ENCODE measurements around the gene FARP1. TPM values are rescaled to one million over a fixed set of nuclear protein-coding genes. Genes with fewer than 3 reads are reported as not detected.

FARP1 gene
- polyA plus RNA-seq, 4 donors: 0.89 to 23.4 (median 6.2) TPM

DNA sequence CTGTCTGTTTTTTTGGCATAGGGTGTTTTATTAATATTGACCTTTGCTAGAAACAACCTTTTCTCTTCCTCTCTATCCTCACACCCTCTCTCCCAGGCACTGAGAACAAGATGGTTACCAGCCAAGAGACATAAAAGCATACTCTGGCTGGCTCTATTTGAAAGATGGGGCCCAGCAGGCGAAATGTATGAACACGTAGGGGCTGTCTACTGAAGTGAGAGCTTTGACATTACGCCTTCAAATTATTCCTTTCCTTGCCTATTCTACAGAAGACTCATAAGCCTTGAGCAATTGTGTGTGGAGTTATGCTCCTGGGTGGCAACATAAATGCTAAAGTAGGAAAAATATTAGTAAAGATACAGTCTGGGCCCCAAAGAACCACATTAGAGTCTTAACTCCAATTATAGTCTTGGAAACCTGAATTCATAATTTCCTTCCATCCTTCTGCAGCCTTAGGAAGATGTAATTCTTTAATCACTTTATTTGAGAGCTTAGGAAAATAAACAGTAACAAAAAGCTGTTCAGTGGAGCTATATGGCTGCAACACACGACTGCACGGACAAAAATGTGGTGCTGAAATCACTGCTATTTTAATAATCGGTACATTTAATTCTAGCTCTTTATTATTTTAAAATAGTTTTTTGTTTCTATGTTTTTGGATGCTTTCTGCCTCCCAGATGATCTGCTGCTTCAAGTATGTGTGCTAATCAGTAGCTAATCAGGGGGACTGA, 156.5 kb downstream of the FARP1 start:
- no peaks in the 10 kb centered on the region for H3K9me3 ChIP-seq (ENCODE audit: control insufficient read depth in 2 of 2, insufficient read depth in 1 of 2, low read depth in 1 of 2, low read length in 1 of 2)
- H3K36me3 ChIP-seq (ENCODE audit: control insufficient read depth in 3 of 3, insufficient read depth in 2 of 3, low read depth in 1 of 3, low read length in 3 of 3): no peaks in the 10 kb centered on the region
- FAIRE-seq: no peak
- DNase-seq: no peak
- 77 to 86% (median 85%) methylated on average over 6 of the region's 6 CpGs for WGBS, 3 donors
- no peak overlapping the region for H3K4me3 ChIP-seq (ENCODE audit: low read depth in 1 of 3, low read length in 3 of 3)
- no peaks in the 10 kb centered on the region for H3K27me3 ChIP-seq (ENCODE audit: control insufficient read depth in 3 of 3, insufficient read depth in 3 of 3, low read length in 3 of 3)
- no peak overlapping the region for H3K27ac ChIP-seq (ENCODE audit: low read depth in 1 of 3, low read length in 2 of 3)
- H3K4me1 ChIP-seq (ENCODE audit: control insufficient read depth in 3 of 3, insufficient read depth in 2 of 3, low read depth in 1 of 3, low read length in 2 of 3): peaks cover 0 to 7% (median 4%) of the 10 kb centered on the region in 3 donors

GRCh38 chr13:98299966-98300350, 157.1 kb downstream of the FARP1 start:
- H3K4me3 ChIP-seq (ENCODE audit: low read depth in 1 of 3, low read length in 3 of 3): no peak overlapping the region
- peak overlapping the region in 1 of 3 donors; percentile 4 for H3K27ac ChIP-seq (ENCODE audit: low read depth in 1 of 3, low read length in 2 of 3)
- no peaks in the 10 kb centered on the region for H3K9me3 ChIP-seq (ENCODE audit: control insufficient read depth in 2 of 2, insufficient read depth in 1 of 2, low read depth in 1 of 2, low read length in 1 of 2)
- 56 to 85% (median 81%) methylated on average over 7 of the region's 7 CpGs for WGBS, 3 donors
- peaks cover 0 to 7% (median 4%) of the 10 kb centered on the region in 3 donors for H3K4me1 ChIP-seq (ENCODE audit: control insufficient read depth in 3 of 3, insufficient read depth in 2 of 3, low read depth in 1 of 3, low read length in 2 of 3)
- no peaks in the 10 kb centered on the region for H3K27me3 ChIP-seq (ENCODE audit: control insufficient read depth in 3 of 3, insufficient read depth in 3 of 3, low read length in 3 of 3)
- H3K36me3 ChIP-seq (ENCODE audit: control insufficient read depth in 3 of 3, insufficient read depth in 2 of 3, low read depth in 1 of 3, low read length in 3 of 3): no peaks in the 10 kb centered on the region
- FAIRE-seq: no peak
- no peak for DNase-seq

DNA sequence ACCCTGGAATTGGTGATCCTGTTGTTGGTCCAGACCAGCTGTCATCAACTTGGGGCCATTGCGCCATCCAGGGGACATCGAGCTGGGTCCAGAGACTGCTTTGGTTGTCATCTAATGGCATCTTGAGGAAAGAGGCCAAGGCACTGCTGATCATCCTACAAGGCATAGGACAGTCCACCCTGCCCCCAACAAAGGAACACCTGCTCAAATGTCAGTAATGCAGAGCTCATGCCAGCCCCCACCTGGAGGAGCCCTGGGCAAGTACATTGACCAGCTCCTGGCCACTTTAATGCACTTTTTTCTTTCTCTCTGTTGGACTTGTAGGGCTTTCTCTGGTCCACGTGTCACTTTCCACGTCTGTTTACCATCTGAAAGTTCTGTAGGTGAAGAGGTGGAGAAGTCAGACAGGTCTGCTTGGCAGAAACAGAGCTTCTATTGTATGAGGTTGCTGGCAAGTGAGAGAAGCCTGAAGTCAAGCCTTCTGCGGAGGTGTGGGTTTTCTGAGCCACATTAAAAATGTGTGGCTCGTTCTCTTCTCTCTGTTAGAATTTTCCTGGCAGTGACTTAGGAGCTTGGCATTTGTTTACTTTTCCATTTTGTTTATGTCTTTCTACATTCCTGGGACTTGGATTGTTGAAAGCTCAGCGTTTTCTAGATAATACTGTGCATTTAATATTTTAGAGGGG, 158.2 kb downstream of the FARP1 start:
- 27 to 45% (median 29%) methylated on average over 7 of the region's 7 CpGs for WGBS, 3 donors
- DNase-seq (no peak), FAIRE-seq (no peak)
- peak overlapping the region in 2 of 3 donors; percentile 36 to 39 for H3K27ac ChIP-seq (ENCODE audit: low read depth in 1 of 3, low read length in 2 of 3)
- no peaks in the 10 kb centered on the region for H3K27me3 ChIP-seq (ENCODE audit: control insufficient read depth in 3 of 3, insufficient read depth in 3 of 3, low read length in 3 of 3)
- no peaks in the 10 kb centered on the region for H3K9me3 ChIP-seq (ENCODE audit: control insufficient read depth in 2 of 2, insufficient read depth in 1 of 2, low read depth in 1 of 2, low read length in 1 of 2)
- peaks cover 0 to 4% (median 4%) of the 10 kb centered on the region in 3 donors for H3K4me1 ChIP-seq (ENCODE audit: control insufficient read depth in 3 of 3, insufficient read depth in 2 of 3, low read depth in 1 of 3, low read length in 2 of 3)
- no peak overlapping the region for H3K4me3 ChIP-seq (ENCODE audit: low read depth in 1 of 3, low read length in 3 of 3)
- no peaks in the 10 kb centered on the region for H3K36me3 ChIP-seq (ENCODE audit: control insufficient read depth in 3 of 3, insufficient read depth in 2 of 3, low read depth in 1 of 3, low read length in 3 of 3)

DNA sequence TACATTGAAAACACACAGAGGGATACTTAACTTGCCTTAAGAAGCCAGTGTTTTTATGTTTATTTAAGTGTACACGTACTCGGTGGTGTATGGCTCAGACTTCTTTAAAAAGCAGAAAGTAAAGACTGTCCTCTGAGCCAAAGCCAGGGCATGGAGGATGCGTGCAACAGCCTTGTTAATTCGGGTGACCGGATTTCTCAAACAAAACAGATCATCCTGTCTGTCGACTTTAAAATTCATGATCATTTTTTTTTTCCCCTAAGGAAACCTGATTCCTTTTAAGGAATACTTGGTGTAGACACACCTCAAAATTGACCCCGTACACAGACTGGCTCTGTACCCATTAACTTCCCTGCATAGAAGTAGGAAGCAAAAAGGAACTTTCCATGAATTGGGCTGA, 158.8 kb downstream of the FARP1 start:
- FAIRE-seq (no peak), DNase-seq (no peak)
- WGBS, 3 donors: 54 to 66% (median 60%) methylated on average over 7 of the region's 7 CpGs
- no peaks in the 10 kb centered on the region for H3K36me3 ChIP-seq (ENCODE audit: control insufficient read depth in 3 of 3, insufficient read depth in 2 of 3, low read depth in 1 of 3, low read length in 3 of 3)
- peaks cover 0 to 4% (median 4%) of the 10 kb centered on the region in 3 donors for H3K4me1 ChIP-seq (ENCODE audit: control insufficient read depth in 3 of 3, insufficient read depth in 2 of 3, low read depth in 1 of 3, low read length in 2 of 3)
- H3K27ac ChIP-seq (ENCODE audit: low read depth in 1 of 3, low read length in 2 of 3): peak overlapping the region in 2 of 3 donors; percentile 30 to 39
- H3K27me3 ChIP-seq (ENCODE audit: control insufficient read depth in 3 of 3, insufficient read depth in 3 of 3, low read length in 3 of 3): no peaks in the 10 kb centered on the region
- H3K9me3 ChIP-seq (ENCODE audit: control insufficient read depth in 2 of 2, insufficient read depth in 1 of 2, low read depth in 1 of 2, low read length in 1 of 2): no peaks in the 10 kb centered on the region
- H3K4me3 ChIP-seq (ENCODE audit: low read depth in 1 of 3, low read length in 3 of 3): no peak overlapping the region

DNA sequence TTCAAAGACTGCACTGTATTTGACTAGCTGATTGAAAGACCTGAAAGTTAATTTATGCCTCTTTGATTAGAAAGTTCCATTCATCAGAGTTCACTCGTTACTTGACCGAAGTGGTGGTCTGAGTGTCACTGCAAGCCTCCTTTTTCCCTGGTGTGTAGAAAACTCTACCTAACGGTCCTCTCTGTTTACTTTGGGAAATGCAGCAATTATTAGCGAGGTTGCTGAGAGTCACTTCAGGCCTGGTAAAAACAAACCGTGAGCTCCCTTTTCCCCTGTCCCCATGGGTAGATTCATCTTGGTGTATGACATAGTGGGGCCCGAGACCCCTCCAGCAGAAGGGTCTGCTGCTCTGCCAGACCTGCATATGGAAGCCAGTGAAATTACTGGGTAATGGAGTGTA, 161.0 kb downstream of the FARP1 start:
- 79 to 86% (median 83%) methylated on average over 6 of the region's 6 CpGs for WGBS, 3 donors
- H3K27ac ChIP-seq (ENCODE audit: low read depth in 1 of 3, low read length in 2 of 3): no peak overlapping the region
- peaks cover 2 to 16% (median 9%) of the 10 kb centered on the region in 3 donors for H3K4me1 ChIP-seq (ENCODE audit: control insufficient read depth in 3 of 3, insufficient read depth in 2 of 3, low read depth in 1 of 3, low read length in 2 of 3)

DNA sequence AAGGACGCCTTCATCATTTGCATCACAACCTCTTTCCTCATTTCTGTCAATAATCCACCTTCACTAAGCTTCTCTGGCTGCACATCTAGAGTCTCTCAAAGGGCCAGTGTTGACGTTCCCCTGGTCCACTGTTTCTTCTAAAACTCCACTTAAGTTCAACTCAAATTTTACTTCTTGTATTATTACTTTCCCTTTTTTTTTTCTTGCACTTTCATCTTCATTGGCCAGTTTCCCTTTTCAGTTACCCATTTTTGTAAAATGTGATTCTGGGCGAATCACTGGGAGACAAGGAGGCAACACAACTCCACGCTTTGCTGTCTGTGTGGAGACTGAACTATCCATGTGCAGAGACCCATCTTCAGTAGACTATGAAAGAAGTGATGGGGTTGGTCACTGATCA, 162.8 kb downstream of the FARP1 start:
- 82 to 92% (median 90%) methylated on average over 4 of the region's 4 CpGs for WGBS, 3 donors
- no peak overlapping the region for H3K27ac ChIP-seq (ENCODE audit: low read depth in 1 of 3, low read length in 2 of 3)
- DNase-seq: no peak
- H3K27me3 ChIP-seq (ENCODE audit: control insufficient read depth in 3 of 3, insufficient read depth in 3 of 3, low read length in 3 of 3): no peaks in the 10 kb centered on the region
- no peak overlapping the region for H3K4me3 ChIP-seq (ENCODE audit: low read depth in 1 of 3, low read length in 3 of 3)
- no peaks in the 10 kb centered on the region for H3K36me3 ChIP-seq (ENCODE audit: control insufficient read depth in 3 of 3, insufficient read depth in 2 of 3, low read depth in 1 of 3, low read length in 3 of 3)
- H3K9me3 ChIP-seq (ENCODE audit: control insufficient read depth in 2 of 2, insufficient read depth in 1 of 2, low read depth in 1 of 2, low read length in 1 of 2): no peaks in the 10 kb centered on the region
- FAIRE-seq: no peak
- H3K4me1 ChIP-seq (ENCODE audit: control insufficient read depth in 3 of 3, insufficient read depth in 2 of 3, low read depth in 1 of 3, low read length in 2 of 3): peaks cover 2 to 16% (median 5%) of the 10 kb centered on the region in 3 donors

More for the DNA sequence above, 161.0 kb downstream of the FARP1 start:
- DNase-seq (no peak), FAIRE-seq (no peak)
- Histone ChIP-seq H3K36me3 (ENCODE audit: control insufficient read depth in 3 of 3, insufficient read depth in 2 of 3, low read depth in 1 of 3, low read length in 3 of 3) (no peaks in the 10 kb centered on the region), H3K4me3 (ENCODE audit: low read depth in 1 of 3, low read length in 3 of 3) (no peak overlapping the region), H3K27me3 (ENCODE audit: control insufficient read depth in 3 of 3, insufficient read depth in 3 of 3, low read length in 3 of 3) (no peaks in the 10 kb centered on the region), H3K9me3 (ENCODE audit: control insufficient read depth in 2 of 2, insufficient read depth in 1 of 2, low read depth in 1 of 2, low read length in 1 of 2) (no peaks in the 10 kb centered on the region)

GRCh38 chr13:98307463-98308085, 164.7 kb downstream of the FARP1 start:
- Histone ChIP-seq H3K27ac (ENCODE audit: low read depth in 1 of 3, low read length in 2 of 3) (peak overlapping the region in 2 of 3 donors; percentile 49 to 63), H3K4me1 (ENCODE audit: control insufficient read depth in 3 of 3, insufficient read depth in 2 of 3, low read depth in 1 of 3, low read length in 2 of 3) (peaks cover 4 to 22% (median 9%) of the 10 kb centered on the region in 3 donors), H3K36me3 (ENCODE audit: control insufficient read depth in 3 of 3, insufficient read depth in 2 of 3, low read depth in 1 of 3, low read length in 3 of 3) (no peaks in the 10 kb centered on the region), H3K4me3 (ENCODE audit: low read depth in 1 of 3, low read length in 3 of 3) (no peak overlapping the region), H3K9me3 (ENCODE audit: control insufficient read depth in 2 of 2, insufficient read depth in 1 of 2, low read depth in 1 of 2, low read length in 1 of 2) (no peaks in the 10 kb centered on the region), H3K27me3 (ENCODE audit: control insufficient read depth in 3 of 3, insufficient read depth in 3 of 3, low read length in 3 of 3) (no peaks in the 10 kb centered on the region)
- FAIRE-seq (no peak), DNase-seq (peak; percentile 24 to 59)
- WGBS, 3 donors: 25 to 37% (median 34%) methylated on average over 16 of the region's 16 CpGs

DNA sequence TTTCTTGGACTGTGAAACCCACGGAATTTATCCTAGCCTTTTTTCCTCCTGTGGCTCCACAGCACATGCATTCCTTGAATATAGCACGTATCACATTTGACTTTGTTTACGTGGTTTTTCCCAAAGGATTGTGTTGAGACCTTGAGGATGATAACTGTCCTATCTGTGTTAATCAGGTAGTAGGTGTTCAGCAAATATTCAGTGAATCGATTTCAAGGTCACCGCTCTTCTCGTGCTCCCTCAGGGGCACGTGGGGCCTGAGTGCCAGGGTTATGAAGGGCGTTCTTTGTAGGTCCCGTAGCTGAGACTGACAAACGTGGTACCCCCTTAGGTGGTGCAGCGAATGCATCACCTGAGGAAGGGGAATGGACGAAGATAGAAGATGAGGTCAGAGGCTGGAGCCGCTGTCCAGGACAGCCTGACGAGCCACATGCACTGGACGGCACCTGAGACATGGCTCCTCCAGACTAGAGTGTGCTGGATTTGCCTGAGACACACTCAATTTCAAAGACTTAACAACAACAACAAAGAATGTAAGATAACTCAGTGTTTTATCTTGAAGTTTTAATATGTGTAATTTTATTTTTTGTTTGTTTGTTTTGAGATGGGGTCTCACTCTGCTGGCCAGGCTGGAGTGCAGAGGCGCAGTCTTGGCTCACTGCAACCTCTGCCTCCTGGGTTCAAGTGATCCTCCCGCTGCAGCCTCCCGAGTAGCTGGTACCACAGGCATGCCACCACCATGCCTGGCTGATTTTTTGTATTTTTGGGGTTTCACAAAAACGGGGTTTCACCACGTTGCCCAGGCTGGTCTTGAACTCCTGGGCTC, 165.4 kb downstream of the FARP1 start:
- no peak for FAIRE-seq
- 62 to 73% (median 65%) methylated on average over 20 of the region's 20 CpGs for WGBS, 3 donors
- no peak overlapping the region for H3K4me3 ChIP-seq (ENCODE audit: low read depth in 1 of 3, low read length in 3 of 3)

More for the DNA sequence above, 165.4 kb downstream of the FARP1 start:
- Histone ChIP-seq H3K27ac (ENCODE audit: low read depth in 1 of 3, low read length in 2 of 3) (peak overlapping the region in 2 of 3 donors; percentile 63 to 74), H3K9me3 (ENCODE audit: control insufficient read depth in 2 of 2, insufficient read depth in 1 of 2, low read depth in 1 of 2, low read length in 1 of 2) (no peaks in the 10 kb centered on the region), H3K36me3 (ENCODE audit: control insufficient read depth in 3 of 3, insufficient read depth in 2 of 3, low read depth in 1 of 3, low read length in 3 of 3) (no peaks in the 10 kb centered on the region), H3K27me3 (ENCODE audit: control insufficient read depth in 3 of 3, insufficient read depth in 3 of 3, low read length in 3 of 3) (no peaks in the 10 kb centered on the region), H3K4me1 (ENCODE audit: control insufficient read depth in 3 of 3, insufficient read depth in 2 of 3, low read depth in 1 of 3, low read length in 2 of 3) (peaks cover 6 to 25% (median 9%) of the 10 kb centered on the region in 3 donors)
- DNase-seq: peak in 1 of 2 donors; percentile 19
